ENCODE measurements around the gene PFKFB3.

- no peak for TF ChIP-seq SNAI2 (CRISPR knock-in tag; IDR thresholded peaks at IDR 0.05)
- TF ChIP-seq ZC3H10 (CRISPR knock-in tag; IDR thresholded peaks at IDR 0.05): no peak
- no peak for TF ChIP-seq RARB (CRISPR knock-in tag; IDR thresholded peaks at IDR 0.05)
- no peak for TF ChIP-seq ZFP3 (CRISPR knock-in tag; IDR thresholded peaks at IDR 0.05)
- TF ChIP-seq TSHZ2 (CRISPR knock-in tag; IDR thresholded peaks at IDR 0.05): no peak
- no peak for TF ChIP-seq ZFP30 (CRISPR knock-in tag; IDR thresholded peaks at IDR 0.05)
- TF ChIP-seq, protein P1, sequence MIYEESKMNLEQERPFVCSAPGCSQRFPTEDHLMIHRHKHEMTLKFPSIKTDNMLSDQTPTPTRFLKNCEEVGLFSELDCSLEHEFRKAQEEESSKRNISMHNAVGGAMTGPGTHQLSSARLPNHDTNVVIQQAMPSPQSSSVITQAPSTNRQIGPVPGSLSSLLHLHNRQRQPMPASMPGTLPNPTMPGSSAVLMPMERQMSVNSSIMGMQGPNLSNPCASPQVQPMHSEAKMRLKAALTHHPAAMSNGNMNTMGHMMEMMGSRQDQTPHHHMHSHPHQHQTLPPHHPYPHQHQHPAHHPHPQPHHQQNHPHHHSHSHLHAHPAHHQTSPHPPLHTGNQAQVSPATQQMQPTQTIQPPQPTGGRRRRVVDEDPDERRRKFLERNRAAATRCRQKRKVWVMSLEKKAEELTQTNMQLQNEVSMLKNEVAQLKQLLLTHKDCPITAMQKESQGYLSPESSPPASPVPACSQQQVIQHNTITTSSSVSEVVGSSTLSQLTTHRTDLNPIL (CRISPR knock-in tag; IDR thresholded peaks at IDR 0.05; ENCODE audit: low read depth): no peak
- TF ChIP-seq, protein P2, sequence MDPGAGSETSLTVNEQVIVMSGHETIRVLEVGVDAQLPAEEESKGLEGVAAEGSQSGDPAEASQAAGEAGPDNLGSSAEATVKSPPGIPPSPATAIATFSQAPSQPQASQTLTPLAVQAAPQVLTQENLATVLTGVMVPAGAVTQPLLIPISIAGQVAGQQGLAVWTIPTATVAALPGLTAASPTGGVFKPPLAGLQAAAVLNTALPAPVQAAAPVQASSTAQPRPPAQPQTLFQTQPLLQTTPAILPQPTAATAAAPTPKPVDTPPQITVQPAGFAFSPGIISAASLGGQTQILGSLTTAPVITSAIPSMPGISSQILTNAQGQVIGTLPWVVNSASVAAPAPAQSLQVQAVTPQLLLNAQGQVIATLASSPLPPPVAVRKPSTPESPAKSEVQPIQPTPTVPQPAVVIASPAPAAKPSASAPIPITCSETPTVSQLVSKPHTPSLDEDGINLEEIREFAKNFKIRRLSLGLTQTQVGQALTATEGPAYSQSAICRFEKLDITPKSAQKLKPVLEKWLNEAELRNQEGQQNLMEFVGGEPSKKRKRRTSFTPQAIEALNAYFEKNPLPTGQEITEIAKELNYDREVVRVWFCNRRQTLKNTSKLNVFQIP (CRISPR knock-in tag; IDR thresholded peaks at IDR 0.05; ENCODE audit: borderline replicate concordance, low read depth): no peak
- TF ChIP-seq PATZ1 (CRISPR knock-in tag; IDR thresholded peaks at IDR 0.05; ENCODE audit: borderline replicate concordance): no peak
- TF ChIP-seq PPARA (CRISPR knock-in tag; IDR thresholded peaks at IDR 0.05; ENCODE audit: borderline replicate concordance): no peak
- no peak for TF ChIP-seq TOX (CRISPR knock-in tag; IDR thresholded peaks at IDR 0.05; ENCODE audit: borderline replicate concordance)
- no peak for TF ChIP-seq BACH2 (CRISPR knock-in tag; IDR thresholded peaks at IDR 0.05; ENCODE audit: borderline replicate concordance)
Measured at GRCh38 chr10:6270951-6271350, 68.2 kb downstream of the PFKFB3 start.

Data from SK-N-SH treated with all-trans-retinoic acid at 6 μM for 48 hours (cell line).